GM19043 (cell line): ENCODE results near the gene NLGN2.

Source experiments
- ATAC-seq: cut with Tn5 transposase; IDR thresholded peaks from one replicate; pipeline ENCODE4 v1.9.1; 2021; ENCODE audit warnings: low read depth; ENCODE audit not compliant: unreplicated experiment

The NLGN2 gene

GRCh38 chr17:7460850-7461660 lies 53.4 kb downstream of the NLGN2 start:
- no peak for ATAC-seq

GRCh38 chr17:7462474-7463371 lies 55.1 kb downstream of the NLGN2 start:
- no peak for ATAC-seq

- ATAC-seq: no peak
Observed at GRCh38 chr17:7463372-7463846, 55.8 kb downstream of the NLGN2 start.

GRCh38 chr17:7464081-7464480 lies 56.4 kb downstream of the NLGN2 start:
- no peak for ATAC-seq

GRCh38 chr17:7465597-7466275 lies 58.1 kb downstream of the NLGN2 start:
- ATAC-seq: no peak

GRCh38 chr17:7466318-7466638 lies 58.6 kb downstream of the NLGN2 start:
- no peak for ATAC-seq

GRCh38 chr17:7466639-7467341 lies 59.1 kb downstream of the NLGN2 start:
- no peak for ATAC-seq

GRCh38 chr17:7467498-7467897 lies 59.9 kb downstream of the NLGN2 start:
- ATAC-seq: no peak

- ATAC-seq: no peak
Observed at GRCh38 chr17:7468290-7468689, 60.6 kb downstream of the NLGN2 start.

- ATAC-seq: no peak
Observed at GRCh38 chr17:7468804-7469389, 61.3 kb downstream of the NLGN2 start.
